Activated CD4-positive, alpha-beta T cell treated with anti-CD3 and anti-CD28 coated beads for 24 hours (primary cell): ENCODE results near the gene RETREG3.
A peak's percentile ranks its signal among the peaks of the same experiment; 100 is the strongest.

Source experiments
- DNase-seq, 2 donors: peaks; one replicate each; pipeline ENCODE4 v3.0.0-alpha.2; 2020; ENCODE audit warnings: low read depth in 2 of 2

The RETREG3 gene

GRCh38 chr17:42612013-42612412, 2.8 kb upstream of the RETREG3 start:
- DNase-seq: no peak

- DNase-seq: peak; percentile 3 to 10
Observed at GRCh38 chr17:42609814-42610801, 934 bp upstream of the RETREG3 start.

- peak in 1 of 2 donors; percentile 13 for DNase-seq
Observed at GRCh38 chr17:42608305-42609181, 631 bp downstream of the RETREG3 start.

GRCh38 chr17:42607769-42608168, 1.4 kb downstream of the RETREG3 start:
- DNase-seq: no peak

- no peak for DNase-seq
Observed at GRCh38 chr17:42603318-42603717, 5.9 kb downstream of the RETREG3 start.

GRCh38 chr17:42598905-42599304, 10.3 kb downstream of the RETREG3 start:
- no peak for DNase-seq

- no peak for DNase-seq
Observed at GRCh38 chr17:42596386-42596785, 12.8 kb downstream of the RETREG3 start.

- DNase-seq: no peak
Observed at GRCh38 chr17:42591411-42591810, 17.8 kb downstream of the RETREG3 start.

GRCh38 chr17:42590886-42591285, 18.3 kb downstream of the RETREG3 start:
- DNase-seq: no peak

GRCh38 chr17:42586514-42587230, 22.5 kb downstream of the RETREG3 start:
- DNase-seq: no peak

GRCh38 chr17:42585353-42585752, 23.8 kb downstream of the RETREG3 start:
- DNase-seq: no peak

- DNase-seq: no peak
Observed at GRCh38 chr17:42584880-42585279, 24.3 kb downstream of the RETREG3 start.

GRCh38 chr17:42581744-42582270, 27.4 kb downstream of the RETREG3 start:
- DNase-seq: no peak

GRCh38 chr17:42579794-42580551, 29.2 kb downstream of the RETREG3 start:
- no peak for DNase-seq

GRCh38 chr17:42578282-42578869, 30.8 kb downstream of the RETREG3 start:
- peak; percentile 60 to 71 for DNase-seq

GRCh38 chr17:42577532-42578281, 31.5 kb downstream of the RETREG3 start, which contains the start of gene PSMC3IP:
PSMC3IP (minus strand) TSS chr17:42577729; CDS start chr17:42577686, 43 bp downstream.
- DNase-seq: peak; percentile 91 to 96

GRCh38 chr17:42577140-42577531, 32.0 kb downstream of the RETREG3 start:
- no peak for DNase-seq

GRCh38 chr17:42574463-42574862, 34.7 kb downstream of the RETREG3 start:
- DNase-seq: no peak

- DNase-seq: no peak
Observed at GRCh38 chr17:42573095-42573494, 36.1 kb downstream of the RETREG3 start.
